ENCODE data around the gene LYAR.
"Not testable (repeated sequence)": the region's sequence is repeated elsewhere in the genome, so short reads cannot be mapped to it uniquely, and the experiment has no call there.

LYAR gene

GRCh38 chr4:4248029-4248884 is 41.7 kb downstream of the LYAR start, which contains the start of gene TMEM128:
Gene TMEM128 (minus strand): TSS chr4:4248223. CDS start chr4:4248202, 21 bp downstream.
- TF ChIP-seq, protein P1, sequence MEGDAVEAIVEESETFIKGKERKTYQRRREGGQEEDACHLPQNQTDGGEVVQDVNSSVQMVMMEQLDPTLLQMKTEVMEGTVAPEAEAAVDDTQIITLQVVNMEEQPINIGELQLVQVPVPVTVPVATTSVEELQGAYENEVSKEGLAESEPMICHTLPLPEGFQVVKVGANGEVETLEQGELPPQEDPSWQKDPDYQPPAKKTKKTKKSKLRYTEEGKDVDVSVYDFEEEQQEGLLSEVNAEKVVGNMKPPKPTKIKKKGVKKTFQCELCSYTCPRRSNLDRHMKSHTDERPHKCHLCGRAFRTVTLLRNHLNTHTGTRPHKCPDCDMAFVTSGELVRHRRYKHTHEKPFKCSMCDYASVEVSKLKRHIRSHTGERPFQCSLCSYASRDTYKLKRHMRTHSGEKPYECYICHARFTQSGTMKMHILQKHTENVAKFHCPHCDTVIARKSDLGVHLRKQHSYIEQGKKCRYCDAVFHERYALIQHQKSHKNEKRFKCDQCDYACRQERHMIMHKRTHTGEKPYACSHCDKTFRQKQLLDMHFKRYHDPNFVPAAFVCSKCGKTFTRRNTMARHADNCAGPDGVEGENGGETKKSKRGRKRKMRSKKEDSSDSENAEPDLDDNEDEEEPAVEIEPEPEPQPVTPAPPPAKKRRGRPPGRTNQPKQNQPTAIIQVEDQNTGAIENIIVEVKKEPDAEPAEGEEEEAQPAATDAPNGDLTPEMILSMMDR (conservative IDR thresholded peaks at IDR 0.05; ENCODE audit: control insufficient read depth, insufficient read depth, low read depth, low read length) = no peak
- peak; percentile 92 for DNase-seq (ENCODE audit: low read depth)
- peak within 1 kb of the TSS; percentile 74 for H3K4me3 ChIP-seq (ENCODE audit: control insufficient read depth, low read depth, low read length)

GRCh38 chr4:4247696-4248028 is 42.3 kb downstream of the LYAR start:
- no peak for DNase-seq (ENCODE audit: low read depth)
- peak overlapping the region; percentile 74 for H3K4me3 ChIP-seq (ENCODE audit: control insufficient read depth, low read depth, low read length)
- TF ChIP-seq, protein P1 (conservative IDR thresholded peaks at IDR 0.05; ENCODE audit: control insufficient read depth, insufficient read depth, low read depth, low read length) = no peak

- DNase-seq (ENCODE audit: low read depth) = no peak
- TF ChIP-seq, protein P1 (conservative IDR thresholded peaks at IDR 0.05; ENCODE audit: control insufficient read depth, insufficient read depth, low read depth, low read length) = no peak
- H3K4me3 ChIP-seq (ENCODE audit: control insufficient read depth, low read depth, low read length) = no peak overlapping the region
Measured at GRCh38 chr4:4245172-4245571, 44.8 kb downstream of the LYAR start.

DNA sequence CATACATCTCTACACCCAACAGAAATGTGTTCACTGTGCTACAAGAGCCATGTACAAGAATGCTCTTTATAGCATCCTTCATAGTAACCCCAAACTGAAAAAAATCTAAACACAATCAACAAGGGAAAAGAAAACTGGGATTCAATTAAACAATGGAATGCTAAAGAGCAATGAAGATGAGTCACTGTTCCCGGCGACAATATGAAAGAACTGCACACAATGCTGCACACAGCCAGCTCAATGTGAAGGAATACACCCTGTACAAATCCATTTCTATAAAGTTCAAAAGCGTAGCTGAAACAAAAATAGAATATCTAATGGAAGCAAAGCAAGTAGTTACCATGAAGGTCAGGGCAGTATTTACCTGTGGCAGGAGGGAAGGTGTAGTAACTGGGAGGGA is 50.4 kb downstream of the LYAR start:
- DNase-seq (ENCODE audit: low read depth) = not testable (repeated sequence)

DNA sequence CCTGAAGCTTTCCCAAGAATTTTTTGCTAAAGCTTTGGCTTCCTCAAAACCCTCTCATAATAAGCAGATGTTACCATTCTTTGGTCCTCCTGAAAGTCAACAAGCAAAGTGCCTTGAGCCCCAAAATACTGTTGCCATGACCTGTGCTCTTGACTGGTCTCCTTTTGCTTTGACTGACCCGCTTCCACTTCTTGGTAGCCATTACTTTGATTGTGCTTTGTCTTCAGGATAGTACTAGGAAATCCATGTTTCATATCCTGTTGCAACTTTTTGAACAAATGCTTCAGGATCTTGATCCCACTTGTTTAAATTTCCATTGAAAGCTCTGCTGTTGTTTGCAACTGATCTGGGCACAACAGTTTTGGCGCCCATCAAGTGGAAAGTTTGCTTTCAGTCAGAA is 56.3 kb downstream of the LYAR start:
- no peak for DNase-seq (ENCODE audit: low read depth)
- TF ChIP-seq, protein P1 (conservative IDR thresholded peaks at IDR 0.05; ENCODE audit: control insufficient read depth, insufficient read depth, low read depth, low read length) = no peak
- H3K4me3 ChIP-seq (ENCODE audit: control insufficient read depth, low read depth, low read length) = no peak overlapping the region

More for the DNA sequence above, 50.4 kb downstream of the LYAR start:
- H3K4me3 ChIP-seq (ENCODE audit: control insufficient read depth, low read depth, low read length) = not testable (repeated sequence)

DNA sequence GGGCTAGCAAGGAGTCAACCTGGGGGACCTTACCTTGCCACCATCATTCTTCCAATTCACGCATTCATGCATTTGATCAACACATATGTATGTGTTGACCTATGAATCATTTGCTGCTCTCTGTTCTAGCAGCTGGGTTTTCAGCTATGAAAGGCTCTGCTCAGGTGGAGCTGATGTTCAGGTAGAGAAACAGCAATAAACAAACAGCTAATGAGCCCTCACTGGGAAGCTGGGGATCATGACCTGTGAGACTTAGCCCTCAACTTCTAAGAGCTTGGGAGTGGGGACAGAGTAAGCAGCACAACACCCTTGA is 61.6 kb downstream of the LYAR start:
- no peak overlapping the region for H3K4me3 ChIP-seq (ENCODE audit: control insufficient read depth, low read depth, low read length)
- DNase-seq (ENCODE audit: low read depth) = no peak
- TF ChIP-seq, protein P1 (conservative IDR thresholded peaks at IDR 0.05; ENCODE audit: control insufficient read depth, insufficient read depth, low read depth, low read length) = no peak

GRCh38 chr4:4227510-4228355 is 62.2 kb downstream of the LYAR start:
- TF ChIP-seq, protein P1 (conservative IDR thresholded peaks at IDR 0.05; ENCODE audit: control insufficient read depth, insufficient read depth, low read depth, low read length) = no peak
- H3K4me3 ChIP-seq (ENCODE audit: control insufficient read depth, low read depth, low read length) = no peak overlapping the region
- no peak for DNase-seq (ENCODE audit: low read depth)

All from fibroblast of mammary gland (primary cell).